Endometrial microvascular endothelial cells (primary cell): ENCODE measurements around the gene TRAF5. TPM values are rescaled to one million over a fixed set of nuclear protein-coding genes. Genes with fewer than 3 reads are reported as not detected.

ENCODE experiments used
- in situ Hi-C: cut with HindIII; loops from 2 replicates; pipeline ENCODE4 v1.10.0; 2017; ENCODE audit warnings: low sequenced_read_pairs, low pct_unique_long_range_greater_than_20kb; ENCODE audit errors: inconsistent ontology term
- total RNA-seq: library from RNA; depleted of rRNA; stranded (reverse); fragments of >200 nt; gene quantifications from one replicate; pipeline ENCODE4 v1.2.3, GENCODE V29; 2015; ENCODE audit errors: inconsistent ontology term

TRAF5 gene
- total RNA-seq, 1 donor from 2014 or later, result 2.8 TPM

DNA sequence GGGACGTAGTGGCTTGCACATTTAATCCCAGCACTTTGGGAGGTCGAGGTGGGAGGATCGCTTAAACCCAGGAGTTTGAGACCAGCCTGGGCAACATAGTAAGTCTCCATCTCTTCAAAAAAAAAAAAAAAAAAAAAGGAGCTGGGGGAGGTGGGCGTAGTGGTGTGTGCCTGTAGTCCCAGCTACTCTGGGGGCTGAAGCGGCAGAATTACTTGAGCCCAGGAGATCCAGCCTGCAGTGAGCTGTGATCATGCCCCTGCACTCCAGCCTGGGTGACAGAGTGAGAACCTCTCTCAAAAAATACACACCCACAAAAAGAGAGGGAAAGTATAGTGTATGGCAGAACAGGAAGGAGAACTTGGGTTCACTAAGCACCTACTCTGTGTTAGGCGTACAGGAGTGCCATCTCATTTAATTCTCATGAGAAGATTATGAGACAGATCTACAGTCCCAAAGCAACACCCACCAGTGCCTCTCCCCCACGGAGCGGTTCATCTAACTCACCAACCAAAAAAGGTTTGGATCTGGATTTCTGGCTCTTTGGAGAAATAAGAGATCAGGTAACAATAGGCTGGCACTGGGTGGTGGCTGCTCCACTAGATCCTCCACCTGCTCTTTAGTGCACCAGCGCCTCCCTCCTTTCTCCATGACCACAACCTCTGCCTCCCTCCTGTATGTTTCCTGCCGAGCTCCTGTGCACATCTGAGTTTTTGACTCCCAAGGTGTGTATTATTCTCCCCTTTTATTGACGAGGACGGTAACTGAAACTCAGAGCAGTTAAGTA, 1.4 kb upstream of the TRAF5 start:
- in situ Hi-C loops, result no loop called here

GRCh38 chr1:211326140-211326527, 499 bp upstream of the TRAF5 start:
- in situ Hi-C loops, result no loop called here

DNA sequence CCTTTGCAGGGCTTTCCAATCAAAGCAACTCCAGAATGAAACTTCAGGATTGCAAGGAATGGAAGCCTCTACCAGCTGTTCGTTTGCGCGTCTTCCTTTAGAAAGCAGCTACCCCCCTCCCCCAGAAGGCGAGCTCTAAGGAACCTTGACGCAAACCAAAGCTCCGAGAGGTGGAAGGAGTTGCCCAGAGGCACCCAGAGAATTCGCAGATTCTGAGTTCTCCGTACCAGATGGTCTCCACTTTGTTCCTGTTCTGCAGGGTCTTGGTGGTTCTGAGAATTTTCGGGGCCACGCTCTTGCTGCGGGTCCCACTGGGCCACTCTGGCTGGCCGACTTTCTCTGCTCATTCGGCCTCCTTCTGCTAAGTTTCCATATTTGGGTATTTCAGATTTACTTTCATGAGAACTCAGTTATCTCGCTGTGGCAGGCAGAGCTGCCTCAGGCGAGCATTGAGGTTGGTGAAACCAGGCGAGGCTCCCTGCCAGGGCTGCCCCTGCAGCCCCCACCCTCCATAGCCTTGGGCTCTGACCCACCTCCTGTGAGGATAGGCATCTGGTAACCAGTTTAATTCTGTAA, 801 bp downstream of the TRAF5 start:
- in situ Hi-C loops, result no loop called here

GRCh38 chr1:211328084-211328694, 1.6 kb downstream of the TRAF5 start:
- in situ Hi-C loops, result no loop called here

- in situ Hi-C loops, result no loop called here
Observed at GRCh38 chr1:211328866-211329475, 2.3 kb downstream of the TRAF5 start.

GRCh38 chr1:211329764-211330201, 3.1 kb downstream of the TRAF5 start:
- in situ Hi-C loops, result no loop called here

DNA sequence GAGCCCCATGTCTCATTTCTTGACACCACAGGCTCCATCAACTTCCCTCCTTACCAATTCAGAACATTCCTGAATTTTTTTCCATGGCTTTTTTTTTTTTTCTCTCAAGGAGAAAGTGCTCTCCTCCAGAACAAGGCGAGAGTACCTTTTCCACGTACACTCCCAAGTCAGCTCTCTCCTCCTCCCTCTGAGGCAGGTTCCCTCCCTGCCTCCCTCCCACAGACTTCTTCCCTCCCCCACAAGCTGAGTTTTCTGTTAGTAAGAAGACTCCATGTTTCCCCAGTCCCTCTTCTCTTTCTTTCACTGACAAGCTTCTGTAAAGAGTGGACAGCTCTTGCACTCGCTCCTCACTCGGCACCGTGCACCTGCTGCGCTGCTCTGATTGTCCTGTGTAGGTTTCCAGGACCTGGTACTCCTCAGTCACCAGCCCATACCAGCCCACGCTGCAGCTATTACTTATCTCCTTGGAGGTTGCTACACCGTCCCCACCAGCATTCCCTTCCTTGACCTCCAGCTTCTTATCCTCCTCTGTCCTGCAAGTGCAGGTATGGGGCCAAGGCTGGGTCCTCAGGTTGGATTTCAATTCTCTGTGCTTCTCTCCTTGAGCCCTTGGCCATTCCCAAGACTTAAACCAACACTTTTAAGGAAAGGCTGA, 3.8 kb downstream of the TRAF5 start:
- in situ Hi-C loops, result no loop called here

DNA sequence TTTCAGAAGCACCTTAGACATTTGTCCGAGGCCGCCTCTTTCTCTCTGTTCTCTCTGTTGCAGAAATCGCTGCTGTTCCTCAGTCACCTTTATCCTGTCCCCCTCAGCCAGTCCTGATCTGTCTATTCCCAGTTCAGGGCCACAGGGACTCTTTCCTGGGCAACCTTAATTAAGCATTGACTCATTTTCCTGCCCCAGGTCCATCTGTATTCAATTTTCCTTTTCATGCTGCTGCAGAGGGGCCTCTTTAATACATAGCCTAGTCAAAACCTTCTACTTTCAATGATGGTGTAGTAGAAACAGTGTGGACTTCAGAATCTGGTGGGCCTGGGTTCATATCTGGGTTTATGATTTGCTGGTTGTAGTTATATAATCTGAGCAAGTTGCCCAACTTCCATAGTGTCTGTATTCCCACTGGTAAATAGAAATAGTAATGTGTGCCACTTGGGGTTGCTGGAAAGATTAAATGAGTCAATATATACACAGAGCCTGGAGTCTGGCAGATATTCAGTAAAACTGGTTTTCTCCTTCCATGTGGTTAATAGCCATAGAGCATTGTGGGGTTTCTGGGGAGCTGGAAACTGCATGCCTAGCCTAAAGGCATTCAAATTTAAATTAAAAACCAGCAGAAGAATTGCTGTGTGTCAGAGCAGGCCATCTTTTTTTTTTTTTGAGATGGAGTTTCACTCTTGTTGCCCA, 4.5 kb downstream of the TRAF5 start:
- in situ Hi-C loops, result no loop called here

- in situ Hi-C loops, result no loop called here
Observed at GRCh38 chr1:211332036-211332616, 5.5 kb downstream of the TRAF5 start.

DNA sequence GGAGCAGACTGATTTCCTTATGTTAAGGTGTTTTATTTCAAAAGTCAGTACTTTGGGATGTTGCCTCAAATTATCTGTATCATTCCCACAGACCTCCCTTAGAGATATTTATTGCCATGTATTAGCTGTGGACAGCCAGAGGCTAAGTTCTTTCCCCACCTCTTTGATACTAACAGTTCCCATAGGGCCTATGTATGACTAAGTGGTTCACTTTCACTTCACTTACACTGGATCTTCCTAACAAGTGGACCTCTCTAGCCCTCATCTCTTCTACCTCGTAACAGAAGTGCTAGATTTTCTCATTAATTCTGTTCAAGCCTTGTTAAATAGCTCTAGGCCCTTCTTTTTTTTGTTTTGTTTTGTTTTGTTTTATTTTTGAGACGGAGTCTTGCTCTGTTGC, 6.2 kb downstream of the TRAF5 start:
- in situ Hi-C loops, result no loop called here

DNA sequence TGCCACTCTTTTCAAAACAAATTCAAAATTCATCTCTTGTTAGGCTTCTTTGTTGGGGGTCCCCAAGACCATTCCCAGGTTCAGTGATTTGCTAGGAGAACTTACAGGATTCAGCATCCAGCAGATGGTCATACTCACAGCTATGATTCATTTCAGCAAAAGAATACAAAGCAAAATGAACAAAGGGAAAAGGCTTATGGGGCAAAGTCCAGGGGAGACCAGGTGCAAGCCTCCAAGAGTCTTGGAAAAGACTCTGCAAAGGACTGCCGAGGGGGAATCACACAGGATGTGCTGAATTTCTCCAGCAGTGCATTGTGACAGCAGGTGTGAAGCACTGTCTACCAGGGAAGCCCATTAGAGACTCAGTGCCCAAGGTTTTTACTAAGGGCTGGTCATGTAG, 7.3 kb downstream of the TRAF5 start:
- in situ Hi-C loops, result no loop called here

GRCh38 chr1:211334986-211335385, 8.4 kb downstream of the TRAF5 start:
- in situ Hi-C loops, result no loop called here

- in situ Hi-C loops, result no loop called here
Observed at GRCh38 chr1:211335522-211336157, 9.0 kb downstream of the TRAF5 start.

GRCh38 chr1:211336161-211336560, 9.5 kb downstream of the TRAF5 start:
- in situ Hi-C loops, result no loop called here

GRCh38 chr1:211336775-211337174, 10.1 kb downstream of the TRAF5 start:
- in situ Hi-C loops, result no loop called here

GRCh38 chr1:211337430-211338223, 11.0 kb downstream of the TRAF5 start:
- in situ Hi-C loops, result no loop called here

DNA sequence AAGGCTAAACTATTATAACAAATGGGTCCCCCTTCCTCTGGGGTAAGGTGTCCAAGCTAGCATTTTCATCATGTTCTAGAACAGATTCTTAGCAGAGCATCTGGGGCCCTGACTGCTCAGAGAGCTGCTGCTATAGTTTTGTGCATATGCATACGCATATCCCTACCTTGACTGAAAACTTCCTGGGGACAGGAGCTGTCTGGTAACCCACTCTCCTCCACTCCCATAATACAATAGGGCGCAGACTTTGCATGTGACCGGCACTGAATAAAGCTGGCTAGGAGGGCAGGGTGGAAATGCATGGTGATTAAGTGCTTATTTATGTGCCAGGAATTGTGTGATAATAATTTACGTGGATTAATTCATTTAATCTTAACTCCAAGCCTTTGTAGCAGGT, 11.6 kb downstream of the TRAF5 start:
- in situ Hi-C loops, result no loop called here
